KOPT-K1 (cell line): ENCODE results near the gene MUC6.
"Not testable (repeated sequence)": the region's sequence is repeated elsewhere in the genome, so short reads cannot be mapped to it uniquely, and the experiment has no call there.

Experiments
- H3K27ac ChIP-seq: fragments of 200-600 bp; sonication (generic); 2 replicates; pipeline ENCODE4 v1.5.1; 2016; ENCODE audit warnings: antibody characterized with exemption, mild to moderate bottlenecking, low read depth, low read length; ENCODE audit not compliant: poor library complexity, severe bottlenecking
- H3K36me3 ChIP-seq: fragments of 200-600 bp; sonication (generic); 2 replicates; pipeline ENCODE4 v1.5.1; 2017; ENCODE audit warnings: antibody characterized with exemption, mild to moderate bottlenecking, low read length, moderate library complexity; ENCODE audit not compliant: insufficient read depth
- H3K9me3 ChIP-seq: fragments of 200-600 bp; sonication (generic); 2 replicates; pipeline ENCODE4 v1.5.1; 2017; ENCODE audit warnings: antibody characterized with exemption, low read length, mild to moderate bottlenecking; ENCODE audit not compliant: insufficient read depth, poor library complexity, severe bottlenecking

Gene MUC6

GRCh38 chr11:975827-976226, 60.7 kb downstream of the MUC6 start:
- Histone ChIP-seq H3K9me3 (no peaks in the 10 kb centered on the region), H3K36me3 (peaks cover 33% of the 10 kb centered on the region), H3K27ac (no peak overlapping the region)

GRCh38 chr11:975376-975775, 61.1 kb downstream of the MUC6 start:
- H3K27ac ChIP-seq, H3K9me3 ChIP-seq: not testable (repeated sequence)
- H3K36me3 ChIP-seq, result peaks cover 30% of the 10 kb centered on the region

- H3K9me3 ChIP-seq, result no peaks in the 10 kb centered on the region
- H3K36me3 ChIP-seq, result peaks cover 30% of the 10 kb centered on the region
- no peak overlapping the region for H3K27ac ChIP-seq
Observed at GRCh38 chr11:973237-973636, 63.3 kb downstream of the MUC6 start.

- Histone ChIP-seq H3K9me3 (no peaks in the 10 kb centered on the region), H3K27ac (no peak overlapping the region), H3K36me3 (peaks cover 25% of the 10 kb centered on the region)
Observed at GRCh38 chr11:972523-973211, 63.9 kb downstream of the MUC6 start.

- Histone ChIP-seq H3K27ac (no peak overlapping the region), H3K36me3 (peaks cover 18% of the 10 kb centered on the region), H3K9me3 (no peaks in the 10 kb centered on the region)
Observed at GRCh38 chr11:971731-972365, 64.7 kb downstream of the MUC6 start.

GRCh38 chr11:971092-971690, 65.3 kb downstream of the MUC6 start:
- Histone ChIP-seq H3K9me3 (no peaks in the 10 kb centered on the region), H3K36me3 (peaks cover 18% of the 10 kb centered on the region), H3K27ac (no peak overlapping the region)

- Histone ChIP-seq H3K27ac (peak overlapping the region; percentile 30), H3K36me3 (peaks cover 18% of the 10 kb centered on the region), H3K9me3 (no peaks in the 10 kb centered on the region)
Observed at GRCh38 chr11:970319-970871, 66.1 kb downstream of the MUC6 start.

GRCh38 chr11:969651-970205, 66.8 kb downstream of the MUC6 start:
- peak overlapping the region; percentile 30 for H3K27ac ChIP-seq
- peaks cover 18% of the 10 kb centered on the region for H3K36me3 ChIP-seq

GRCh38 chr11:968822-969221, 67.7 kb downstream of the MUC6 start:
- Histone ChIP-seq H3K9me3 (peaks cover 7% of the 10 kb centered on the region), H3K27ac (no peak overlapping the region), H3K36me3 (peaks cover 27% of the 10 kb centered on the region)

More at GRCh38 chr11:969651-970205, 66.8 kb downstream of the MUC6 start:
- peaks cover 2% of the 10 kb centered on the region for H3K9me3 ChIP-seq

GRCh38 chr11:967995-968751, 68.3 kb downstream of the MUC6 start:
- no peak overlapping the region for H3K27ac ChIP-seq
- H3K9me3 ChIP-seq, result peaks cover 7% of the 10 kb centered on the region
- peaks cover 31% of the 10 kb centered on the region for H3K36me3 ChIP-seq

GRCh38 chr11:965206-965775, 71.2 kb downstream of the MUC6 start:
- Histone ChIP-seq H3K27ac (no peak overlapping the region), H3K36me3 (peaks cover 28% of the 10 kb centered on the region; the same call in 1 of the 2 replicates), H3K9me3 (peaks cover 7% of the 10 kb centered on the region)

- no peak overlapping the region for H3K27ac ChIP-seq
- H3K9me3 ChIP-seq, result peaks cover 7% of the 10 kb centered on the region
- H3K36me3 ChIP-seq, result peaks cover 38% of the 10 kb centered on the region; the same call in 1 of the 2 replicates
Observed at GRCh38 chr11:963852-964251, 72.7 kb downstream of the MUC6 start.
